Keratinocyte (primary cell): Measurements from ENCODE around the gene EXOSC5. TPM values are rescaled to one million over a fixed set of nuclear protein-coding genes. Genes with fewer than 3 reads are reported as not detected.

Experiments
- DNase-seq: peaks from one replicate; pipeline ENCODE4 v3.0.0-alpha.2; 2011; ENCODE audit warnings: low read depth, missing footprints, low spot score
- FAIRE-seq: peaks from 2 replicates; lab custom pipeline; 2011; peaks lifted over from hg19 to GRCh38; lab: Jason Lieb, UNC
- H2AFZ ChIP-seq: 2 replicates; pipeline ENCODE4 v1.6.0; 2012; ENCODE audit warnings: low read length, control low read depth, inconsistent platforms; ENCODE audit not compliant: control insufficient read depth
- H3K27ac ChIP-seq: 2 replicates; pipeline ENCODE4 v1.5.1; 2011; ENCODE audit warnings: low read length; ENCODE audit not compliant: control insufficient read depth, insufficient read depth
- H3K27me3 ChIP-seq: 3 replicates; pipeline ENCODE4 v1.6.0; 2011; ENCODE audit warnings: low read length; ENCODE audit not compliant: control insufficient read depth, insufficient read depth; ENCODE audit errors: extremely low read depth
- H3K36me3 ChIP-seq, 2 experiments: 2 replicates in 1 of 2; 3 replicates in 1 of 2; pipeline ENCODE4 v1.5.1; 2011; ENCODE audit warnings: low read length in 2 of 2, mild to moderate bottlenecking in 1 of 2; ENCODE audit not compliant: control insufficient read depth in 2 of 2, insufficient read depth in 2 of 2; ENCODE audit errors: extremely low read depth in 1 of 2
- H3K4me1 ChIP-seq: 3 replicates; pipeline ENCODE4 v1.5.1; 2011; ENCODE audit warnings: low read length; ENCODE audit not compliant: control insufficient read depth, insufficient read depth; ENCODE audit errors: extremely low read depth
- H3K4me2 ChIP-seq: 3 replicates; pipeline ENCODE4 v1.6.0; 2011; ENCODE audit warnings: low read depth, low read length; ENCODE audit not compliant: control insufficient read depth, insufficient read depth; ENCODE audit errors: extremely low read depth
- H3K4me3 ChIP-seq, 3 experiments: fragments of 200-600 bp in 1 of 3; sonication (generic) in 1 of 3; 2 replicates in 2 of 3; 3 replicates in 1 of 3; pipeline ENCODE4 v1.5.1; 2011 to 2016; ENCODE audit warnings: low read length in 3 of 3, mild to moderate bottlenecking in 3 of 3, control low read depth in 2 of 3, inconsistent platforms in 1 of 3, low read depth in 1 of 3, mixed read lengths in 1 of 3, mixed run types in 1 of 3, moderate library complexity in 1 of 3; ENCODE audit not compliant: control insufficient read depth in 2 of 3, insufficient read depth in 2 of 3; ENCODE audit errors: extremely low read depth in 1 of 3
- H3K79me2 ChIP-seq: 2 replicates; pipeline ENCODE4 v1.6.0; 2012; ENCODE audit warnings: low read length; ENCODE audit not compliant: control insufficient read depth, insufficient read depth
- H3K9ac ChIP-seq: 3 replicates; pipeline ENCODE4 v1.6.0; 2011; ENCODE audit warnings: low read length; ENCODE audit not compliant: control insufficient read depth, insufficient read depth; ENCODE audit errors: extremely low read depth
- H3K9me1 ChIP-seq: 3 replicates; pipeline ENCODE4 v1.6.0; 2011; ENCODE audit warnings: low read length; ENCODE audit not compliant: control insufficient read depth, insufficient read depth; ENCODE audit errors: extremely low read depth
- H3K9me3 ChIP-seq: 2 replicates; pipeline ENCODE4 v1.5.1; 2012; ENCODE audit warnings: low read depth, low read length; ENCODE audit not compliant: control insufficient read depth
- H4K20me1 ChIP-seq: 3 replicates; pipeline ENCODE4 v1.6.0; 2011; ENCODE audit warnings: low read length; ENCODE audit not compliant: control insufficient read depth, insufficient read depth; ENCODE audit errors: extremely low read depth
- EZH2 ChIP-seq: IDR thresholded peaks from one replicate; pipeline ENCODE4 v1.6.1; 2012; ENCODE audit warnings: inconsistent platforms, mild to moderate bottlenecking, low read length, moderate library complexity
- dilution Hi-C: fragments of 300-500 bp; cut with MboI; formaldehyde crosslinking; loops from one replicate; pipeline ENCODE4 v1.7.0; 2020; ENCODE audit warnings: low sequenced_read_pairs; ENCODE audit not compliant: extremely low pct_ligation_motif_present
- polyA plus RNA-seq, 5 experiments: library from polyadenylated mRNA; depleted of rRNA in 3 of 5; stranded (reverse) in 3 of 5; stranded (forward) in 1 of 5; unstranded in 1 of 5; fragments of >200 nt; gene quantifications; 1 replicate in 1 of 5; 2 replicates in 3 of 5; 3 replicates in 1 of 5; pipeline versions ENCODE4 v1.2.1 to v1.2.3, GENCODE V29; 2011 to 2012; ENCODE audit warnings: missing spikeins in 2 of 5, low read depth in 1 of 5, low replicate concordance in 1 of 5
- TF ChIP-seq, protein P1 (sequence below), 3 experiments: IDR thresholded peaks in 1 of 3; conservative IDR thresholded peaks in 1 of 3; optimal IDR thresholded peaks in 1 of 3; 2 replicates in 2 of 3; 3 replicates in 1 of 3; pipeline versions ENCODE3 to v1.5.1; 2011; ENCODE audit warnings: low read length in 3 of 3, mild to moderate bottlenecking in 3 of 3, moderate library complexity in 2 of 3, control low read depth in 1 of 3, inconsistent platforms in 1 of 3; ENCODE audit not compliant: insufficient read depth in 2 of 3; ENCODE audit errors: extremely low read depth in 1 of 3

EXOSC5 gene
- polyA plus RNA-seq, 1 donor (not counting 4 experiments of a cell fraction or from before 2014, with no cell fraction given) = 12.5 TPM

DNA sequence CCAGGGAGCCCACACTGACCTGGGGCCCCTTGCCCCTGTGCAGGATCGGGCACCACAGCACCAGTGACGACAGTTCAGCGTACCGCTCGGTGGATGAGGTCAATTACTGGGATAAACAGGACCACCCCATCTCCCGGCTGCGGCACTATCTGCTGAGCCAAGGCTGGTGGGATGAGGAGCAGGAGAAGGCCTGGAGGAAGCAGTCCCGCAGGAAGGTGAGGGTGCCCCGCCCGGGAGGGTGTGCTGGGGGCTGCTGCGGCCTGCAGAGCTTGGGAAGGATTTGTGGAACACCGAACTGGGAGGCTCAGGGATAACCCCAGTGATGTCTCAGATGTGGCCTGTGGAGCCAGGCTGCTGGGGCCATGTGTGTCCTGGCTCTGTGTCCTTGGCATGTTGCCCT lies 25.8 kb upstream of the EXOSC5 start:
- Histone ChIP-seq H3K9ac (no peak overlapping the region), H3K27ac (no peak overlapping the region), H4K20me1 (no peaks in the 10 kb centered on the region), H3K27me3 (no peaks in the 10 kb centered on the region), H3K4me2 (no peak overlapping the region), H3K9me3 (no peaks in the 10 kb centered on the region), H3K4me1 (peaks cover 9% of the 10 kb centered on the region), H3K36me3 (peaks cover 16 to 19% of the 10 kb centered on the region in 2 experiments), H3K4me3 (no peak overlapping the region), H2AFZ (no peak overlapping the region), H3K79me2 (peaks cover 1% of the 10 kb centered on the region), H3K9me1 (no peaks in the 10 kb centered on the region)
- DNase-seq (no peak), FAIRE-seq (no peak)
- dilution Hi-C loops = no loop called here
- TF ChIP-seq, protein P1, sequence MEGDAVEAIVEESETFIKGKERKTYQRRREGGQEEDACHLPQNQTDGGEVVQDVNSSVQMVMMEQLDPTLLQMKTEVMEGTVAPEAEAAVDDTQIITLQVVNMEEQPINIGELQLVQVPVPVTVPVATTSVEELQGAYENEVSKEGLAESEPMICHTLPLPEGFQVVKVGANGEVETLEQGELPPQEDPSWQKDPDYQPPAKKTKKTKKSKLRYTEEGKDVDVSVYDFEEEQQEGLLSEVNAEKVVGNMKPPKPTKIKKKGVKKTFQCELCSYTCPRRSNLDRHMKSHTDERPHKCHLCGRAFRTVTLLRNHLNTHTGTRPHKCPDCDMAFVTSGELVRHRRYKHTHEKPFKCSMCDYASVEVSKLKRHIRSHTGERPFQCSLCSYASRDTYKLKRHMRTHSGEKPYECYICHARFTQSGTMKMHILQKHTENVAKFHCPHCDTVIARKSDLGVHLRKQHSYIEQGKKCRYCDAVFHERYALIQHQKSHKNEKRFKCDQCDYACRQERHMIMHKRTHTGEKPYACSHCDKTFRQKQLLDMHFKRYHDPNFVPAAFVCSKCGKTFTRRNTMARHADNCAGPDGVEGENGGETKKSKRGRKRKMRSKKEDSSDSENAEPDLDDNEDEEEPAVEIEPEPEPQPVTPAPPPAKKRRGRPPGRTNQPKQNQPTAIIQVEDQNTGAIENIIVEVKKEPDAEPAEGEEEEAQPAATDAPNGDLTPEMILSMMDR (optimal IDR thresholded peaks at IDR 0.05 in 1 of 3, IDR thresholded peaks at IDR 0.05 in 1 of 3, conservative IDR thresholded peaks at IDR 0.05 in 1 of 3; ENCODE audit: extremely low read depth in 1 of 3, insufficient read depth in 2 of 3, low read length in 3 of 3) = no peak
- TF ChIP-seq EZH2 = no peak

DNA sequence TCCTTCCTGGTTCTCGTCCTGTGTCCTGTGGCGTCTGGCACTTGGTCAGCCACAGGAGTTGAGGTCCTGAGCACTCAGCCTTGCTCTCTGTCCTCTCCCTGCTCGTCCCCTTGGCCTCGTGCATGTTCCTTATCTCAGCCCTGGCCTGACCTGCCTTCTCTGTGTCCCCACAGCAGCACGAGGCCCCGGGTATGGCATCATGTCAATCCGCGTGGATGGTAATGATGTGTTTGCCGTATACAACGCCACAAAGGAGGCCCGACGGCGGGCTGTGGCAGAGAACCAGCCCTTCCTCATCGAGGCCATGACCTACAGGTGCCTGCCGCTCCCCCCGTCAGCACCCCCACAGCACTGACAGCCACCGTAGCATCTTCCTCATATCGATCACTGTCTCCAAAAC lies 25.3 kb upstream of the EXOSC5 start:
- DNase-seq = no peak
- Histone ChIP-seq H2AFZ (no peak overlapping the region), H3K27ac (no peak overlapping the region), H3K4me1 (peaks cover 5% of the 10 kb centered on the region), H3K27me3 (no peaks in the 10 kb centered on the region), H3K4me3 (no peak overlapping the region), H3K36me3 (peaks cover 16 to 19% of the 10 kb centered on the region in 2 experiments), H3K9me1 (no peaks in the 10 kb centered on the region), H4K20me1 (no peaks in the 10 kb centered on the region), H3K9ac (no peak overlapping the region), H3K79me2 (peaks cover 1% of the 10 kb centered on the region), H3K9me3 (no peaks in the 10 kb centered on the region), H3K4me2 (no peak overlapping the region)
- dilution Hi-C loops = no loop called here
- no peak for TF ChIP-seq EZH2
- FAIRE-seq = no peak

DNA sequence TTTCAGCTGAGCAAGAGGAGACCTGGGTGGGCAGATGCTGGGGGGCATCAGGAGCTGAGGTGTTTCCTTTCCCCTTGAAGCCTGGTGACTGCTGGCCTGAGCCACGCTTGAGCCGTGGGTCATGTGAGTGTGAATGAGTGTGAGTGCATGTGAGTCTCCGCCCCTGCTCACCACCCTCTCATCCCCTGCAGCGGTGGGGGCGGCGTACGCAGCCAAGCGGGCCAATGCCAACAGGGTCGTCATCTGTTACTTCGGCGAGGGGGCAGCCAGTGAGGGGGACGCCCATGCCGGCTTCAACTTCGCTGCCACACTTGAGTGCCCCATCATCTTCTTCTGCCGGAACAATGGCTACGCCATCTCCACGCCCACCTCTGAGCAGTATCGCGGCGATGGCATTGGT lies 24.8 kb upstream of the EXOSC5 start:
- Histone ChIP-seq H3K4me2 (no peak overlapping the region), H3K27ac (no peak overlapping the region), H3K4me3 (no peak overlapping the region), H3K79me2 (peaks cover 1% of the 10 kb centered on the region), H3K9me1 (no peaks in the 10 kb centered on the region), H3K4me1 (peaks cover 4% of the 10 kb centered on the region), H3K9me3 (no peaks in the 10 kb centered on the region), H3K36me3 (peaks cover 16 to 19% of the 10 kb centered on the region in 2 experiments), H4K20me1 (no peaks in the 10 kb centered on the region), H3K27me3 (no peaks in the 10 kb centered on the region), H3K9ac (no peak overlapping the region), H2AFZ (no peak overlapping the region)
- FAIRE-seq = no peak
- dilution Hi-C loops = no loop called here
- no peak for DNase-seq
- no peak for TF ChIP-seq EZH2
- TF ChIP-seq, protein P1 (optimal IDR thresholded peaks at IDR 0.05 in 1 of 3, IDR thresholded peaks at IDR 0.05 in 1 of 3, conservative IDR thresholded peaks at IDR 0.05 in 1 of 3; ENCODE audit: extremely low read depth in 1 of 3, insufficient read depth in 2 of 3, low read length in 3 of 3) = no peak
